HG03139 (cell line): ENCODE results near the gene ZBTB22.
"Not testable (repeated sequence)": the region's sequence is repeated elsewhere in the genome, so short reads cannot be mapped to it uniquely, and the experiment has no call there.

Experiments
- ATAC-seq: cut with Tn5 transposase; IDR thresholded peaks from one replicate; pipeline ENCODE4 v1.9.1; 2021; ENCODE audit not compliant: unreplicated experiment

Gene ZBTB22

GRCh38 chr6:33285214-33285613, 32.3 kb downstream of the ZBTB22 start:
- ATAC-seq: not testable (repeated sequence)

- no peak for ATAC-seq
These were observed 37.0 kb downstream of the ZBTB22 start for GRCh38 chr6:33280539-33280938.

DNA sequence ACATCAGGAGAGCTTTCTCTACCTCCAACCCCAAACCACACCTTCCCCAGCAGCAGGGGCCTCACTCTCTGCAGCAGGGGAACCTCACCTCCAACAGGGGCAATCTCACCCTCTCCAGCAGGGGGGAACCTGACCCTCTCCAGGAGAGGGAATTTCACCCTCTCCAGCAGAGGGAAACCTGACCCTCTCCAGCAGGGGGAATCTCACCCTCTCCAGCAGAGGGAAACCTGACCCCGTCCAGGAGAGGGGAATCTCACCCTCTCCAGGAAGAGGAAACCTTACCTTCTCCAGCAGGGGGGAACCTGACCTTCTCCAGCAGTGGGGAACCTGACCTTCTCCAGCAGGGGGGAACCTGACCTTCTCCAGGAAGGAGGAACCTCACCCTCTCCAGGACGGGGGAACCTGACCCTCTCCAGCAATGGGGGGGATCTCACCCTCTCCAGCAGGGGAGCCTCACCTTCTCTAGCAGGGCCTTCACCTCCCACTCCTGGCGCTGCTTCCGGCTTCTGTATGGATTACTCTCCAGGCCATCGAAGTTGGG, 37.5 kb downstream of the ZBTB22 start:
- ATAC-seq: no peak

DNA sequence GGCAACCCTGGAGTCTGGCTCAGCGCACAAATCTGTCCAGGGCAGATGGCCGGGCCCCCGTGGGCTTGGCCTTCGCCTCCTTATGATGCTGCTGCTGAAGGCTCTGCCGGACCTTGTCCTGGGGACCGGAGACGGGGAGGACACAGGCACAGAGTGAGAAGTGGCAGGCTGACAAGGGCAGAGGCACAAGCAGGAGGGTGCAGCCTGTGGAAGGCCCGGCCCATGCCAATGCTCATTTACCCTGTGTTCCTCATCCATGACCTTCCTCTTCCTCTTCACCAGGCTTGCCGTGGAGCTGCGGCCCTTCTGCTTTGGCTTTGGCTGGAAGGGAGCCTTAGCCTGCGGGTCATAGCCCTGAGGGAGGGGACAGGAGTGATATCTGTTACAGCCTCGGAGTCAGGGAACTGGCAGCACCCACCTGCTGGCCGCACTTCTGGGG, 38.3 kb downstream of the ZBTB22 start:
- ATAC-seq: no peak

DNA sequence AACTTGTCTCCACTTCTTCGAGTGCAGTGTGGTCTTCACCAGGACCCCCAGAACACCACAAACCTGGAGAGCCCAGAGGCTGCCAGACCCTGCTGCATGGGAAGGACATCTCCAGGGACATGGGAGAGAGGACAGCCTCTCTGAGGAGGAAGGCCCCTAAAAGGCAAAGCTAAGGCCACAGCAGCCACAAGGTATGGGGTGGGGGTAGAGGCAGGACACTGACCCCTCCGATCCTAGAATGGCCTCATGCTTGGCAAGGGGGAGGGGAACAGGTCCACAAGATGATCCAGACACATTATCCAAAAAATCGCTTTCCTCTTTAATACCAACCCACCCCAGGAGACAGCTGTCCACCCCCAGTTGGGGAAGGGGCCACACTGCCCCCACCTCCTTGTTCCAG, 38.7 kb downstream of the ZBTB22 start:
- no peak for ATAC-seq

- ATAC-seq: no peak
These were observed 39.2 kb downstream of the ZBTB22 start for GRCh38 chr6:33278392-33278741.

GRCh38 chr6:33277663-33278391, 39.7 kb downstream of the ZBTB22 start:
- ATAC-seq: no peak

DNA sequence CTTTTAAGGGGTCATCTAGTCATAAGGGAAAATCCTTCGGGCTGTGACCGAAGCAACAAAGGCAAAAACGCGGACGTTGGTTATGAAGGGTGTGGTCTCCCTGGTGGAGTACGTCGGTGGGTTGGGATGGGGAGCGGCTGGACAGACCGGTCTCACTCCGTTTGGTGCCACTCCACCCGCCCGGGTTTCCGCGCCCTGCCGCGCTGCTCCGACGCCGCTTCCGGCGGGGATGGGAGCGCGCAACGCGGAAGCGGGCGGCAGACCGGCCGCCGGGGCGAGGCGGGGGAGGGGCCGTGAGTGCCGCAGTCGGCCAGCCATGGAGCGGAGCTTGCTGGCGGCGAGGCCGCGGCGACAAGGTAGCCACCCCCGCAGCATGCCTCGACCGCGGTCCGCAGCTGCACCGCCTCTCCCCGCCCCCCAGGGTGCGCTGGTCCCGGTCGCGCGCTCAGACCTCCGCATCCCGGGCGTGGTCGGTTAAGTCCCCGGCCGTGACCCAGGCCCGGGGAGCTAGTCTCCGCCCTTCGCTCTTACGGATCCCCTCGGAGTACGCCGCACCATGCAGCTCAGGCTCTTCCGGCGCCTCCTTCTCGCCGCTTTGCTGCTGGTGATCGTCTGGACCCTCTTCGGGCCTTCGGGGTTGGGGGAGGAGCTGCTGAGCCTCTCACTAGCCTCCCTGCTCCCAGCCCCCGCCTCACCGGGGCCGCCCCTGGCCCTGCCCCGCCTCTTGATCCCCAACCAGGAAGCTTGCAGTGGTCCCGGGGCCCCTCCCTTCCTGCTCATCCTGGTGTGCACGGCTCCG, 40.5 kb downstream of the ZBTB22 start, which contains the start of gene B3GALT4:
Gene B3GALT4 (plus strand): TSS at position 260 of the 799 bp plus-strand sequence. CDS start 297 bp downstream, at position 557.
- ATAC-seq: peak; percentile 53

- no peak for ATAC-seq
These were observed 41.0 kb downstream of the ZBTB22 start for GRCh38 chr6:33276581-33276863.

DNA sequence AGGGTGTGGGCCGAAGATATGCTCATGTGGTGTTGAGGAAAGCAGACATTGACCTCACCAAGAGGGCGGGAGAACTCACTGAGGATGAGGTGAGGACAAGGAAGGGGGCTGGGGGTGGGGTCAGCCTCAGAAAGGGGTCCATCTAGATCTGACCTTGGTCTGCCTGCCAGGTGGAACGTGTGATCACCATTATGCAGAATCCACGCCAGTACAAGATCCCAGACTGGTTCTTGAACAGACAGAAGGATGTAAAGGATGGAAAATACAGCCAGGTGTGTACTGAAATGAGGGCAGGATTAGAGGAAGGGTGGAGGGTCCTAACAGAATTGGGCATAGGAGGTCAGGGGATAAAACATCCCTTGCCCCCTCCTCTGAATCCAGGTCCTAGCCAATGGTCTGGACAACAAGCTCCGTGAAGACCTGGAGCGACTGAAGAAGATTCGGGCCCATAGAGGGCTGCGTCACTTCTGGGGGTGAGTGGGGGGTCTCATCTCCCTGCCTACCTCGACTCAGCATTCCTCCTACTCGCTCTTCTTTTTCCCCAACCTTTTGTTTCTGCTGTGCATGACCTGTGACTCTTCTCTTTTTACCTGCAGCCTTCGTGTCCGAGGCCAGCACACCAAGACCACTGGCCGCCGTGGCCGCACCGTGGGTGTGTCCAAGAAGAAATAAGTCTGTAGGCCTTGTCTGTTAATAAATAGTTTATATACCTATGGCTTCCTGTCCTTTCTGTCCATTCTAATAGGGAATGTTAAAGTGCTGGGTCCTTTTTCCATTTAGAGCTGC, 41.6 kb downstream of the ZBTB22 start:
- ATAC-seq: not testable (repeated sequence)

DNA sequence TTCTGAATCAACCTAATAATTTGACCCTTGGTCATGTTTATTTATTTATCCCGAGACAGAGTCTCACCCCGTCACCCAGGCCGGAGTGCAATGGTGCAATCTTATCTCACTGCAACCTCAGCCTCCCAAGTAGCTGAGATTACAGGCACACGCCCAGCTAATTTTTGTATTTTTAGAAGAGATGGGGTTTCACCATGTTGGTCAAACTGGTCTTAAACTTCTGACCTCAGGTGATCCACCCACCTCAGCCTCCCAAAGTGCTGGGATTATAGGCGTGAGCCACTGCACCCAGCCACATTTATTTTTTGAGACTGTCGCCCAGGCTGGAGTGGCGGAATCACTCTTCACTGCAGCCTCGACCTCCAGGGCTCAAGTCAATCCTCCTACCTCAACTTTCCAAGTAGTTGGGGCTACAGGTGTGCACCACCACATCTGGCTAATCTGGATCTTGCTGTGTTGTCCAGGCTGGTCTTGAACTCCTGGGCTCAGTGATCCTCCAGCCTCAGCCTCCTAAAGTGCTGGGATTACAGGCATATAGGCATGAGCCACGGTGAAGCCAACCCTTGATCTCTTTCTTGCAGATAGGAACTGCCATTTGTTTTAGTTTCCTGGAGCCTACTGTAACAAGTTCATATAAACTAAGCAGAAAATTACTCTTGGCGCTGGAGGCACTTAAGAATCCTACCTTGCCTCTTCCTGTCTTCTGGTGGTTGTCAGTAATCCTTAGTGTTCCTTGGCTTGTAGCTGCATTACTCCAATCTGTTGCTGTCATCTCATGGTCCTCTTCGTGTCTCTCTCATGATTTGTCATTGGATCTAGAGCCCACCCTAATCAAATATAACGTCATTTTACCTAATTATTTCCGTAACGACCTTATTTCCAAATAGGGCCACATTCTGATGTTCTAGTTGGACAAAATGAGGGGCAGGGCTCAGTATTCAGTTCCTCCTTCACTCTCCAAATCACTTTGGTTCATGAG, 43.3 kb downstream of the ZBTB22 start:
- no peak for ATAC-seq

DNA sequence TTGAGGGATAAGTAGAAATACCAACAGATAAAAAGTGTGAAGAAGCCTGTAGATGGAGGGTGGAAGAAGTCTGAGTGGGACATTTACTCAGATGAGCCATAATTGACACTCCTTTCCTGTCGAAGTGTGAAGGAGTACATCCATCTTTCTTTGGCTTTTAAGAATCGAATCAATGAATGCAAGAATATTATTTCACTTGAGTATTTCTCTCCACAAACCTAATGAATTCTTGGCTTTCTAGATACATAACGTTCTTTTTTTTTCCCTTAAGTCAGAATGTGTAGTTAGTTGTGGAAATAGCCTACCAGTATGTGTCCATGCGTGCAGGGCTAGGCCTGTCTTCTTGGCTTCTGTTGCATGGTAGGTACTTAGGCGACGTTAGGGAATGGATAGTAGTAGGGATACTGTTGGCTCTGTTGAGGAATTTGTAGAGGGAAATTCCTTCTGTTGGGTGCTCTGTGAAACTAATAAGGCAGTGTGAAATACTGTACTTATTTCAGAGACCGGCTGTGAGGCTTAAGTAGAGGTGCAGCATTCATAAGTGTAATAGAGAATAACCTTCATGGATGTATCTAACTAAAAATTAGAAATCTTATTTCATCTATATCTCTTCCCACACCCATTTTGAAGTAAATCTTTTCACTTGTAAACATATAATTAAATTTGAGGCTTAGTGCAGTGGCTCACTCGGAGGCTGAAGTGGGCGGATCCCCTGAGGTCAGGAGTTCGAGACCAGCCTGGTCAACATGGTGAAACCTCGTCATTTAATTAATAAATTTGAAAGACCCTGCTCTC, 44.2 kb downstream of the ZBTB22 start:
- no peak for ATAC-seq

- no peak for ATAC-seq
These were observed 45.0 kb downstream of the ZBTB22 start for GRCh38 chr6:33272275-33273128.

GRCh38 chr6:33271468-33272274, 45.9 kb downstream of the ZBTB22 start, which contains the start of the genes RPS18 and VPS52:
Gene RPS18, plus strand, starts transcription at chr6:33272075. Its CDS starts 45 bp downstream, at chr6:33272120.
Gene VPS52, minus strand, starts transcription at chr6:33271876. Its CDS starts 201 bp downstream, at chr6:33271675.
- ATAC-seq: peak; percentile 74

DNA sequence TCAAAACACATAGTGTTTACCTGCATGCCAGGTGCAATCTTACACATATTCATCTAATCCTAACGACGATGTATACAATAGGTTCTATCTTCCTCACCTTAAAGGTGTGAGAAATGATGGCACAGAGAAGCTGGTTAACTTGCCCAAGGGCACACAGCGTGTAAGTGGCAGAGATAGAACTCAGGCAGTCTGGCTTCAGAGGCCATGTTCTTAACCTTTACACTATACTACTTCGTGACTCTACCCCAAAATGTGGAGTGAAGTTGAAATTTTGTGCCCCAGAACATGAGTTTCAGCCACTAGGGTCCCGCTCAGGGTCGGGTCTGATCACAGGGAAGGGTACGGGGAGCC, 46.5 kb downstream of the ZBTB22 start:
- no peak for ATAC-seq
